DMS 273 (cell line): ENCODE data around the gene AMY1C.
"Not testable (repeated sequence)": the region's sequence is repeated elsewhere in the genome, so short reads cannot be mapped to it uniquely, and the experiment has no call there.

ENCODE experiments used
- DNase-seq: peaks from one replicate; lab custom pipeline; 2025; ENCODE audit not compliant: unreplicated experiment; lab: John Stamatoyannopoulos, UW

AMY1C gene

GRCh38 chr1:103749598-103749997 is at the start of gene AMY1C:
Gene AMY1C, plus strand, starts transcription at chr1:103749898. Its CDS starts 572 bp downstream, at chr1:103750470.
- DNase-seq = not testable (repeated sequence)

DNA sequence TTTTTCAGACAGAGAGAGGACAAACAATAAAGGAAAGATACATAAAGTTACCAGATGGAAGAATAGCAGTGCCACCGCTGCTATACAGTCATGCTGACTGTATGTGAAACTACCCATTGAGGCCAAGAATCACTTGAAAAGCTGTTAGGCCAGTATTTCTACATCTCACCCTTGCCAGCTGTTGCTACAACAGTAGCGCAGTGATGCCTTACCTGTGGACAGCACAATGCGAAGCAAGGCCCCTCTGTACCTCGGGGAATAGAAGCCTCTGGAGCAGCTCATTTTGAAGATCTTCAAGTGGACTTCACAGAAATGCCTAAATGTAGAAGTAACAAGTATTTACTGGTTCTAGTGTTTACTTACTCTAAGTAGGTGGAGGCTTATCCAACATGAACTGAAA is 49.0 kb upstream of the AMY1C start:
- not testable (repeated sequence) for DNase-seq

- not testable (repeated sequence) for DNase-seq
Measured at GRCh38 chr1:103701256-103701655, 48.4 kb upstream of the AMY1C start.

- not testable (repeated sequence) for DNase-seq
Measured at GRCh38 chr1:103707670-103708069, 42.0 kb upstream of the AMY1C start.

- not testable (repeated sequence) for DNase-seq
Measured at GRCh38 chr1:103710381-103710780, 39.3 kb upstream of the AMY1C start.

DNA sequence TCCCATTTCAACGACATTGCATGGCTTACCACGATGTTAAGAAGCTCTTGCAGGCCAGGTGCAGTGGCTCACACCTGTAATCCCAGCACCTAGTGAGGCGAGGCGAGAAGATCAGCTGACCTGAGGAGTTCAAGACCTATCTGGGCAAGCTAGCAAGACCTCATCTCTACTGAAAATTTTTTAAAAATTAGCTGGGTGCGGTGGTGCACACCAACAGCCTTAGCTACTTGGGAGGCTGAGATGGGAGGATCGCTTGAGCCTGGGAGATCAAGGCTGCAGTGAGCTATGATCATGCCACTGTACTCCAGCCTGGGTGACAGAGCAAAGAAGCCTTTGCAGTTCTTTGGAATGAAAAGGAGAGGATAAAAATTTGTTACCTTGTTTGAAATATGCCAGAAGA is 32.3 kb upstream of the AMY1C start:
- not testable (repeated sequence) for DNase-seq

DNA sequence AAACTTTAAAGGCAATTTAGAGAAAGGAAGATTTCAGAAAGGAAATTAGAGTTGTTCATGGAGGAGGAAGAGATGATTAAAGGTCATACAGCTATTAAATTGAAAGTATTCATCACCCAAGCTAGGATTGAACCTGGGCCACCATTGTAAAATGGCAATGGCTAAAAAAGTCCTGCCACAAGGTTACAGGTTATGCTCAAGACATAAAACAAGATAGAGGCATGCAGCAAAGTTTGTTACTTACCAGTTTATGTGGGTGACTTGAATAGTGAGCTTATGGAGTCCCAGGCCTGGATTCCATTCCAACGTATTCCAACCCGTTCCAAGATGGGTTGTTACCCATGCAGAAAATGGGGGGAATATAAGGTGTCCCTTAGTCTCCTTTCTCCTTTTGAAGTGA is 28.2 kb upstream of the AMY1C start:
- not testable (repeated sequence) for DNase-seq

DNA sequence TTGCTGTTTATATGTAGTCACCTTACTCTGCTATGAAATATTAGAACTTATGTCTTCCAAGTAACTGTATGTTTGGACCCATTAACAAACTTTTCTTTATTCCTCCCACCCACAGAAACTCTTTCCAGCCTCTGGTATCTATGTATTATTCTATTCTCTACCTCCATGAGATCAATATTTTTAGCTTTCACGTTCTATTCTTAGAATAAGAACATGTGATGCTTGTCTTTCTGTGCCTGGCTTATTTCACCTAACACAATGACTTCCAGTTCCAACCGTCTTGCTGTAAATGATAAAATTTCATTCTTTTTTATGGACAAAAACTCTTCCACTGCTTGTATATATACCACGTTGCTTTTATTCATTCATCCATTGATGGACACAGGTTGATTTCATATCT is 14.4 kb upstream of the AMY1C start:
- DNase-seq = not testable (repeated sequence)

- not testable (repeated sequence) for DNase-seq
Measured at GRCh38 chr1:103738031-103738430, 11.7 kb upstream of the AMY1C start.

- not testable (repeated sequence) for DNase-seq
Measured at GRCh38 chr1:103744449-103744848, 5.2 kb upstream of the AMY1C start.

- not testable (repeated sequence) for DNase-seq
Measured at GRCh38 chr1:103745040-103745439, 4.7 kb upstream of the AMY1C start.

DNA sequence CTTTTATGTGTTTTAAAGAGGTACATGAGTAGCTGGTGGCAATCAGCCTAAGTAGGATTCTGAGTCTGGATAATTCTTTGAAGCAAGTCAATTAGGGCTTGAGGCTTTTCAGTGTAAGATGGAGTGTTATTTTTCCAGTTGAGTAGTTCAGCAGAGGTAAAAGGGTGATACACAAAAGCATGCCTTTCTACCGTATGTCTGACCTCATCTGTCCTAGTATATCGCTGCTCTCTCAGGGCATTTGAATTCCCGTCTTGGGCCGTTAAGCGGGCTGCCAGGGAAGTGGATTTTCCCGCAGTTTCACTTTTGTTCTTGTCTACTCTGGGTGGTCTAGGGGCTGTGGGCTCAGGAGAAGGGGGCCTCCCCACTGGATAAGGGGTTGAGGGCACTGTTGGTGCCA is 1.4 kb upstream of the AMY1C start:
- not testable (repeated sequence) for DNase-seq

DNA sequence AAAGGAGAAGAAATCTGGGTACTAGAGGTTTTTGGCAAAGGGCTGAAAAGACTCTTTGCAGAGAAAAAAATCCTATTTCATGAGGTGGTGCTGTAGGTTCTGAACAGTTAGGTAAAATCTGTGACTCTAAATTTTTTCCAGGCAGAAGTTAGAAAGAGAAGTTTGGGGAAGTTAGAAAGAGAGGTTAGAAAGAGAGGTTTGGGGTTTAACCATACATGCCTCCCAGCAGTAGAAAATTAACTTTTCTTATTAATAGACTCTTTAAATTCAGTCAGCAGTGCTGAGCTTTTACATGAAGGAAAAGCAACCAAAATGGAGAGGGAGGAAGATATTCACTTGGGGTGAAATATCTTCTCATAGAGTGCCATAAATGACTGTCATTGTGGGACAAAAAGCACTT is 12.2 kb downstream of the AMY1C start:
- DNase-seq = no peak

DNA sequence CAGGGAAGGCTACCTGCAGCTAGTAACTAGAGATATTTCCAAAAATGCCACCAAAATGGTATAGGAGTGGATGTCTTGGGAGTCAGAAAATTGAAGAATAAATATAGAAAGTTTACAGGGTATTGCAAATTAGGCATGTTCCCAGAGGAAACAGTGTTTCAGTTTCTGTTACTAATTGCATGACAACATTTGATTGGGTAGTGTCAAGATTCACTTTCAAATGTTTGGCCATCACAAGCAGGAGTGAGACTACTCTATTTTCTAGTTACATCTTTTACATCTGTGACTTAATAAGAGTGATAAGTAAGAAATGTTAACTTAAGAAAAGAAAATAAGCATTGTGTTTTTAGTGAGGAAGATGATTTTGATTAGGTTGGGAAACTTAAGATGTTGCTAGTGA is 30.2 kb downstream of the AMY1C start:
- no peak for DNase-seq

GRCh38 chr1:103783944-103784377 is 34.3 kb downstream of the AMY1C start:
- no peak for DNase-seq

- DNase-seq = peak; percentile 25
Measured at GRCh38 chr1:103788377-103788776, 38.7 kb downstream of the AMY1C start.

DNA sequence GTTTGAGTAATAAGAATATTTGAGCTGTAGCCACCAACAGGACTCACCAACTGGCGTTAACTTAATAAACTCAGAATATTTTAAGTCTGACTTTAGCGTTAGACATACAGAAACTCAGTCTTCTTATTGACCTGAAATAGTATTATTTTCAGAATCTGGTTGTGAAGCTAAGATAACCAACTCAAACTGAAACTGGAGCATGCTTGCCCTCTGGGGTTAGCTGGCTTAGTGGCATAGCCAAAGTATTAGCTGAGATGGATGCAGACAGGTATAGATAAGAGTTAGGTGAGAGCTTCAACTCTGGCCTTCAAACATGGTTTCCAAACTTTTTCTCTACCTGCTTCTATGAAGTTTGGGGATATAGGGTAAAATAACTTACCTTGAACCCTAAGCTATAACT is 40.5 kb downstream of the AMY1C start:
- no peak for DNase-seq
